H9 (cell line): ENCODE results near the gene CMTM2. TPM values are rescaled to one million over a fixed set of nuclear protein-coding genes. Genes with fewer than 3 reads are reported as not detected.

Experiments
- DNase-seq: peaks from one replicate; pipeline ENCODE4 v3.0.0-alpha.2; 2017
- H2AFZ ChIP-seq: one replicate; pipeline ENCODE4 v1.6.1; 2013; ENCODE audit warnings: mild to moderate bottlenecking, low read length, control low read depth, moderate library complexity
- H2AK5ac ChIP-seq: 2 replicates; pipeline ENCODE4 v1.6.1; 2013; ENCODE audit warnings: low read length, control low read depth, mixed read lengths; ENCODE audit not compliant: insufficient read length
- H2BK120ac ChIP-seq: one replicate; pipeline ENCODE4 v1.6.1; 2013; ENCODE audit warnings: low read depth, mild to moderate bottlenecking, low read length, control low read depth, inconsistent platforms; ENCODE audit not compliant: poor library complexity, severe bottlenecking
- H2BK12ac ChIP-seq: 2 replicates; pipeline ENCODE4 v1.6.1; 2013; ENCODE audit warnings: low read length, control low read depth, mixed read lengths, low read depth; ENCODE audit not compliant: insufficient read length
- H2BK15ac ChIP-seq: 2 replicates; pipeline ENCODE4 v1.6.1; 2013; ENCODE audit warnings: low read depth, low read length, control low read depth
- H2BK20ac ChIP-seq: one replicate; pipeline ENCODE4 v1.6.1; 2013; ENCODE audit warnings: low read depth, mild to moderate bottlenecking, low read length, control low read depth, inconsistent platforms; ENCODE audit not compliant: poor library complexity, severe bottlenecking
- H2BK5ac ChIP-seq: 2 replicates; pipeline ENCODE4 v1.6.1; 2013; ENCODE audit warnings: low read length, control low read depth, mixed read lengths; ENCODE audit not compliant: insufficient read length
- H3K14ac ChIP-seq: 2 replicates; pipeline ENCODE4 v1.6.1; 2013; ENCODE audit warnings: low read length, control low read depth; ENCODE audit not compliant: insufficient read depth
- H3K18ac ChIP-seq: 2 replicates; pipeline ENCODE4 v1.6.1; 2013; ENCODE audit warnings: low read depth, mild to moderate bottlenecking, mixed read lengths, low read length, control low read depth; ENCODE audit not compliant: insufficient read length
- H3K23ac ChIP-seq: 2 replicates; pipeline ENCODE4 v1.6.1; 2013; ENCODE audit warnings: low read length, control low read depth, mixed read lengths, low read depth; ENCODE audit not compliant: insufficient read length
- H3K23me2 ChIP-seq: 2 replicates; pipeline ENCODE4 v1.6.1; 2013; ENCODE audit warnings: low read depth, mild to moderate bottlenecking, mixed read lengths, low read length, control low read depth; ENCODE audit not compliant: insufficient read length, poor library complexity, severe bottlenecking
- H3K27ac ChIP-seq: 2 replicates; pipeline ENCODE4 v1.5.1; 2013; ENCODE audit warnings: low read length, control low read depth, mixed read lengths, low read depth; ENCODE audit not compliant: insufficient read length
- H3K27me3 ChIP-seq: 2 replicates; pipeline ENCODE4 v1.6.1; 2013; ENCODE audit warnings: low read length, control low read depth, inconsistent platforms; ENCODE audit not compliant: insufficient read depth
- H3K4ac ChIP-seq: 2 replicates; pipeline ENCODE4 v1.6.1; 2013; ENCODE audit warnings: low read depth, mild to moderate bottlenecking, control low read depth, inconsistent platforms, low read length, moderate library complexity
- H3K4me1 ChIP-seq: 2 replicates; pipeline ENCODE4 v1.6.1; 2013; ENCODE audit warnings: low read length, control low read depth, inconsistent platforms; ENCODE audit not compliant: insufficient read depth
- H3K4me2 ChIP-seq: 2 replicates; pipeline ENCODE4 v1.6.1; 2013; ENCODE audit warnings: low read length, control low read depth, mixed read lengths; ENCODE audit not compliant: insufficient read length, insufficient read depth
- H3K56ac ChIP-seq: 2 replicates; pipeline ENCODE4 v1.6.1; 2013; ENCODE audit warnings: low read depth, mild to moderate bottlenecking, mixed read lengths, low read length, control low read depth; ENCODE audit not compliant: insufficient read length
- H3K79me1 ChIP-seq: 2 replicates; pipeline ENCODE4 v1.6.1; 2013; ENCODE audit warnings: low read depth, mild to moderate bottlenecking, moderate library complexity, low read length, control low read depth, inconsistent platforms; ENCODE audit not compliant: insufficient read depth, poor library complexity, severe bottlenecking
- H3K79me2 ChIP-seq: 2 replicates; pipeline ENCODE4 v1.6.1; 2013; ENCODE audit warnings: low read length, control low read depth, inconsistent platforms; ENCODE audit not compliant: insufficient read depth
- H3K9ac ChIP-seq: 2 replicates; pipeline ENCODE4 v1.6.1; 2013; ENCODE audit warnings: low read length, control low read depth, mixed read lengths; ENCODE audit not compliant: insufficient read length; ENCODE audit errors: extremely low read depth
- H3K9me3 ChIP-seq: one replicate; pipeline ENCODE4 v1.6.1; 2013; ENCODE audit warnings: low read depth, low read length, inconsistent platforms; ENCODE audit not compliant: control insufficient read depth
- H3T11ph ChIP-seq: one replicate; pipeline ENCODE4 v1.6.1; 2013; ENCODE audit warnings: mild to moderate bottlenecking, low read length, control low read depth, inconsistent platforms
- H4K20me1 ChIP-seq: one replicate; pipeline ENCODE4 v1.6.1; 2013; ENCODE audit not compliant: control insufficient read depth, insufficient read length, insufficient read depth
- H4K5ac ChIP-seq: 2 replicates; pipeline ENCODE4 v1.6.1; 2013; ENCODE audit warnings: low read depth, mild to moderate bottlenecking, mixed read lengths, low read length, control low read depth; ENCODE audit not compliant: insufficient read length
- H4K8ac ChIP-seq: replicated peaks from 2 replicates; pipeline ENCODE4 v1.6.1; 2013; ENCODE audit warnings: low read length, control low read depth, mixed read lengths, low read depth; ENCODE audit not compliant: insufficient read length
- H4K91ac ChIP-seq: 2 replicates; pipeline ENCODE4 v1.6.1; 2013; ENCODE audit warnings: low read depth, mild to moderate bottlenecking, moderate library complexity, mixed read lengths, low read length, control low read depth; ENCODE audit not compliant: insufficient read length
- H3K27ac Mint-ChIP-seq, 3 experiments: 2 replicates in 2 of 3; 3 replicates in 1 of 3; pipeline ENCODE4 v1.8.0; 2020 to 2021; ENCODE audit warnings: mixed read lengths in 3 of 3, mild to moderate bottlenecking in 1 of 3, moderate library complexity in 1 of 3
- H3K27me3 Mint-ChIP-seq: 2 replicates; pipeline ENCODE4 v1.8.0; 2021; ENCODE audit warnings: low read depth, mild to moderate bottlenecking, moderate library complexity, mixed read lengths
- H3K36me3 Mint-ChIP-seq, 3 experiments: 2 replicates in 2 of 3; 3 replicates in 1 of 3; pipeline ENCODE4 v1.8.0; 2020 to 2021; ENCODE audit warnings: low read depth in 3 of 3, mixed read lengths in 3 of 3; ENCODE audit not compliant: insufficient read depth in 1 of 3
- H3K4me1 Mint-ChIP-seq, 2 experiments: 2 replicates each; pipeline ENCODE4 v1.8.0; 2020; ENCODE audit warnings: mixed read lengths in 2 of 2
- H3K4me3 Mint-ChIP-seq, 2 experiments: 2 replicates in 1 of 2; 3 replicates in 1 of 2; pipeline ENCODE4 v1.8.0; 2020 to 2021; ENCODE audit warnings: mild to moderate bottlenecking in 2 of 2, mixed read lengths in 2 of 2, moderate library complexity in 1 of 2
- H3K9me3 Mint-ChIP-seq, 2 experiments: 2 replicates in 1 of 2; 3 replicates in 1 of 2; pipeline ENCODE4 v1.8.0; 2020; ENCODE audit warnings: mild to moderate bottlenecking in 2 of 2, mixed read lengths in 2 of 2, moderate library complexity in 1 of 2
- CTCF ChIP-seq: fragments of 200-600 bp; sonication (generic); conservative IDR thresholded peaks from 3 replicates; pipeline ENCODE4 v1.8.0; 2021; ENCODE audit warnings: antibody characterized with exemption, mild to moderate bottlenecking
- WGBS: extraction: QIAGEN DNeasy Blood & Tissue Kit; methylation state at CpG from one replicate; pipeline ENCODE4 v1.1.7; 2013; ENCODE audit warnings: missing lambda C conversion rate, low lambda C conversion rate, mixed read lengths; ENCODE audit not compliant: insufficient read length; ENCODE audit errors: extremely low coverage; 5-methylcytosine and 5-hydroxymethylcytosine counted together
- total RNA-seq: library from RNA; stranded (reverse); gene quantifications from 2 replicates; pipeline ENCODE4 v1.2.1, GENCODE V29; 2021

CMTM2 gene
- total RNA-seq, 1 experiment from 2014 or later: not detected

DNA sequence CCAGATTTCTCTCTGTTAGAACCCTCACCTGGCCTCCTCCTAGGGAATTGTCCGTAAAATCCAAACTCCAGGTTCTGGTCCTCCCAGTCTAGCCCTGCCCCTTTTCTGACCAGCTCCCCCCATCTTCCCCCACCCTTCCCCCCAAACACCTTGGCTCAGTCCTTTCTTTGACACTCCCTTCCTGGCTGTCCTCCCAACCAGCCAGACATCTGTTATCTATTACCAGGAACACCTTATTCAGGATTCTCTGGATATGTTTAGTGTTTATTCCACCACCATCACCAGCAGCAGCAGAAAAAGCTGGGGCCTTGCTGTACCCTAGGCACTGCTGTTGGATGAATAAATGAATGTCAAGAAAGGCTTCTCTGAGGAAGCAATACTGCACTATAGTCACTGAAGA lies 21.2 kb downstream of the CMTM2 start:
- Histone ChIP-seq H2BK12ac (no peak overlapping the region), H3K9me3 (no peaks in the 10 kb centered on the region), H3K4ac (no peak overlapping the region), H3K56ac (no peak overlapping the region), H2BK20ac (no peak overlapping the region), H3K14ac (no peak overlapping the region), H3K79me2 (no peaks in the 10 kb centered on the region), H3K4me2 (no peak overlapping the region), H2AK5ac (no peak overlapping the region), H2BK120ac (no peak overlapping the region), H2BK15ac (no peak overlapping the region), H3K27ac (no peak overlapping the region), H4K91ac (no peak overlapping the region), H3K23ac (no peak overlapping the region), H2BK5ac (no peak overlapping the region), H3K9ac (no peak overlapping the region), H4K8ac (no peak overlapping the region), H3T11ph (no peak overlapping the region), H4K5ac (no peak overlapping the region), H3K79me1 (no peaks in the 10 kb centered on the region), H3K27me3 (no peaks in the 10 kb centered on the region), H3K23me2 (peaks cover 7% of the 10 kb centered on the region), H2AFZ (no peak overlapping the region), H3K4me1 (no peaks in the 10 kb centered on the region), H3K18ac (no peak overlapping the region), H4K20me1 (no peaks in the 10 kb centered on the region)
- no peak overlapping the region for H3K27ac Mint-ChIP-seq
- no peak for TF ChIP-seq CTCF
- no peaks in the 10 kb centered on the region for H3K9me3 Mint-ChIP-seq
- H3K27me3 Mint-ChIP-seq: peaks cover 7% of the 10 kb centered on the region
- H3K36me3 Mint-ChIP-seq: no peaks in the 10 kb centered on the region
- no peak for DNase-seq
- no peak overlapping the region for H3K4me3 Mint-ChIP-seq
- H3K4me1 Mint-ChIP-seq: peaks cover 6 to 9% of the 10 kb centered on the region in 2 experiments
- WGBS: no CpG with 5 or more reads among the region's 1 CpG
